Fibroblast of villous mesenchyme (primary cell): Measurements from ENCODE around the gene PPP1R10. TPM values are rescaled to one million over a fixed set of nuclear protein-coding genes. Genes with fewer than 3 reads are reported as not detected.

Experiments used
- DNase-seq: peaks from one replicate; pipeline ENCODE4 v3.0.0-alpha.2; 2010; ENCODE audit warnings: low read depth
- H3K4me3 ChIP-seq: 2 replicates; pipeline ENCODE4 v1.5.1; 2011; ENCODE audit warnings: low read depth, mild to moderate bottlenecking, low read length
- CTCF ChIP-seq: IDR thresholded peaks from 2 replicates; pipeline ENCODE4 v1.5.1; 2012; ENCODE audit warnings: low read depth, mild to moderate bottlenecking, low read length; ENCODE audit not compliant: insufficient read depth
- small RNA-seq: library from RNA; depleted of rRNA; stranded (forward); fragments of <200 nt; gene quantifications from one replicate; pipeline ENCODE3, GENCODE V24; 2012
- total RNA-seq: library from RNA; depleted of rRNA; stranded (reverse); fragments of >200 nt; gene quantifications from 2 replicates; pipeline ENCODE4 v1.2.3, GENCODE V29; 2012

The PPP1R10 gene
- total RNA-seq, 1 donor: 70.4 TPM

DNA sequence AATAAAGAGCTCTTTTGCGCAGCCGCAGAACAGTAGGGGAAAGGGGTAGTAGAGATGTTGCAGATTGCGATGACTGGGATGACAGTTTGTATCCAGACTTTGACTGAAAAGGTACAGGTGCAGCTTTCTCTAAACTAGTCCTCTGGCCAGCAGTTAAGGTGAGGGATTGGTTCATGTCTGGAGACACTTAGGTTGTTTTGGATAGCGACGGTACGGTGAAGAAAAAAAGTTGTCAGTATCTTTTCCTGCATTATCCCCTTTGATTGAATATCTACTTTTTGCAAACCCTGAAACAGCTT, 59.4 kb downstream of the PPP1R10 start:
- TF ChIP-seq CTCF: no peak
- peak overlapping the region; percentile 100 for H3K4me3 ChIP-seq
- DNase-seq: no peak

DNA sequence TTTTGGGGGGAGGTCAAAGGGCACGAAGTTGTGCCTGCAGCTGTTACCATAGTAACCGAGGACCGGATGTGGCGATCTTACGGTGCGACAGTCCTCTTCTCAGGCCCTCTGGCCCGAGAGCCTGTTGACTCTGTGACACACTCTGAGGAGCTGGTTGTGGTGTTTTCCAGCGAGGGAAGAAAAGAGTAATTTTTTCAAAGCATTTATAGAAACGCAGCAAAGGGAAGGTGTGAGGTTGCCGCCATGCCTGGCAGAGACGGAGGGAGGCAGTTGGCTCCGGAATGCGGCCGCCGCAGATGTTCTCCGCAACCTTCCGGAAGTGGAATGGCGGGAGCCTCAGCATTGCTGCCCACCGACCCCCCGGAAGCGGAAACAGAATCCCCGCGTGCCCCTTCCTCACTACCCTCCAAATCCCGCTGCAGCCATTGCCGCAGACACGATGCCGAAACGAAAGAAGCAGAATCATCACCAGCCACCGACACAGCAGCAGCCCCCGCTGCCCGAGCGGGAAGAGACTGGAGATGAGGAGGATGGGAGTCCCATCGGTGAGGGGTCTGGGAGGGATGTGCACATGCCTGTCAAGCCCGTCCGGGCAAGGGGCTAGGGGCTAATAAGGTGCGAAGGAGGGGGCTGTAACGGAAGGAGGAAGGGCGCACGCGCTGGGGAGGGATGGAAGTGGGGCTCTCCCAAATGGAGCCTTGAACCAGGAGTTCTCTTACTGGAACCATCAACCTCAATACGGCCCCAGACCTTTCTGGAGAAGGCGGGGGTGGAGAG, 59.9 kb downstream of the PPP1R10 start, which contains the start of gene PRR3:
TSS of gene PRR3 (plus strand) at position 390 of the 777 bp plus-strand sequence. CDS start at position 440, 50 bp downstream.
- DNase-seq: peak; percentile 92
- H3K4me3 ChIP-seq: peak within 1 kb of the TSS; percentile 100
- TF ChIP-seq CTCF: no peak

GRCh38 chr6:30556066-30556905, 60.8 kb downstream of the PPP1R10 start, which contains the start of gene GNL1:
Gene GNL1 (minus strand): TSS chr6:30556489. CDS start chr6:30556203, 286 bp downstream.
- peak; percentile 9 for TF ChIP-seq CTCF
- peak; percentile 92 for DNase-seq
- peak within 1 kb of the TSS; percentile 100 for H3K4me3 ChIP-seq

DNA sequence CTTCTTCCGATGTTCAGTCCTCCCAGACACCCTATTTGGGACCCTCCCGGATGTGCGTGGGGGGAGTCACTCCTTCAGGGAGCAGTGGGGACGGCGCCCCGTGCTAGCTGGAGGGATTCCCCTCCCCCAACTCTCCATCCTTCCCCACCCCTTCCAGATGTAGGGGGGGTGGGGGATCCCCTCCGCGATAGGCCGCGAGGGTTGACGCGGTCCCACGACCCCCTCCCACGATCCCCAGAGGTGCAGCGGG, 61.3 kb downstream of the PPP1R10 start:
- peak overlapping the region; percentile 100 for H3K4me3 ChIP-seq
- no peak for DNase-seq
- no peak for TF ChIP-seq CTCF

DNA sequence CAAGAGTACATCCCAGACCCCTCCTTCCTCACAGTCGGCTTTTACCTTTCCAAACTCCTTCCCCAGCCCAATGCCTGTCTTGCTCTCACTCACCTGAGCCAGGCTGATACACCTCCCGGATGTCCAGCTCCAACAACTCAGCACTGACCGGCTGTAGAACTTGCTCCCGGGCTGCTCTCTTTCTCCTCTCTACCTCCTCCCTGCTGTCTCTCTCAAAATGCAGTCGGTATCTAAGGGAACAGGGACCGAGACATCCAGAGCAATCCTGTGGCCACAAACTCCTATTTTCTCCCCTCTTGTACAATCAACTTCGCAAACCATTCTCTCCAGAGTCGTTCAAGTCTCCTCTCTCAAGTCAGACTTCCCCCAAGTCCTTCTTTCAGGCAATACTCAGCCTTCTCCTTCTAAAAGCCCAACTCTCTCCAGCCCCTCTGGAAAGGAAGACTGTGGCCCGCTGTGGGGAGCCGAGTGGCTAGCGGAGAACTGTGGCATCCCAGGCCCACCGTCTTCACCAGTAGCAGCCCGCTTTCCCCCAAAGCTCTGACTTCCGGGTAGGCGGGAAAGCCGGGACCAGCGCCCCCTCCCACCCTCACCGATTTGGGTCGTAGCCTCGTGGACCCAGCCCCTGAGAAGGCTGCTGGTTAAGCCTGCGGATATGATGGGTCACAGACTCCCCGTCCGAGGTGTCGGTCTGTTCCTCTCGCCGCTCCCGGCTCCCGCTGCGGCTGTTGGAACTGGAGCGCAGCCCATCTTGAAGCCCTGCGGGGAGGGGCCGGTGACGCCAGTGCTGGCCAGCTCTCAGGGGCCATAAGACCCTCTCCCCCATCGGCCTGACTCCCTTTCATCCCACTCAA, 61.9 kb downstream of the PPP1R10 start:
- peak; percentile 51 for DNase-seq
- no peak for TF ChIP-seq CTCF
- peak overlapping the region; percentile 100 for H3K4me3 ChIP-seq

- peak overlapping the region; percentile 100 for H3K4me3 ChIP-seq
- no peak for TF ChIP-seq CTCF
- DNase-seq: no peak
These were observed 62.6 kb downstream of the PPP1R10 start for GRCh38 chr6:30554404-30554803.

Small RNA genes within 50 kb of the gene (small RNA-seq; reads per million reads assigned to genes)
- 0.56 reads per million for gene MIR877

Other genes with a start within 250 kb of the PPP1R10 start
- gene HLA-E, start 127.7 kb downstream of the PPP1R10 start, total RNA-seq: 165 and 183 TPM in 2 replicates
- 50.3 and 52.7 TPM in 2 replicates for gene GNL1, start 60.8 kb downstream of the PPP1R10 start, total RNA-seq
- 5.8 and 6.0 TPM in 2 replicates for gene PRR3, start 59.9 kb downstream of the PPP1R10 start, total RNA-seq
- gene ABCF1, start 45.8 kb downstream of the PPP1R10 start, total RNA-seq: 30.9 and 37.6 TPM in 2 replicates
- gene MRPS18B, start 597 bp upstream of the PPP1R10 start, total RNA-seq: 79.5 and 81.2 TPM in 2 replicates
- 4.2 and 5.2 TPM in 2 replicates for gene ATAT1, start 9.6 kb upstream of the PPP1R10 start, total RNA-seq
- gene C6orf136, start 29.9 kb upstream of the PPP1R10 start, total RNA-seq: 4.8 and 9.9 TPM in 2 replicates
- 32.0 and 32.2 TPM in 2 replicates for gene DHX16, start 55.8 kb upstream of the PPP1R10 start, total RNA-seq
- gene PPP1R18, start 69.4 kb upstream of the PPP1R10 start, total RNA-seq: 56.6 and 59.3 TPM in 2 replicates
- 3.5 and 5.5 TPM in 2 replicates for gene NRM, start 73.7 kb upstream of the PPP1R10 start, total RNA-seq
- 3.2 and 4.7 TPM in 2 replicates for gene MDC1, start 100.0 kb upstream of the PPP1R10 start, total RNA-seq
- gene TUBB, start 103.1 kb upstream of the PPP1R10 start, total RNA-seq: 590 and 713 TPM in 2 replicates
- gene FLOT1, start 125.4 kb upstream of the PPP1R10 start, total RNA-seq: 107 and 119 TPM in 2 replicates
- 132 and 187 TPM in 2 replicates for gene IER3, start 127.3 kb upstream of the PPP1R10 start, total RNA-seq